Adrenal gland (tissue), 12 donors: ENCODE data around the gene SEC11A. TPM values are rescaled to one million over a fixed set of nuclear protein-coding genes. Genes with fewer than 3 reads are reported as not detected.

Experiments used
- DNase-seq, 7 donors: peaks; one replicate each; pipeline ENCODE4 v3.0.0-alpha.2; 2019 to 2020
- H3K27ac ChIP-seq, 5 donors: fragments of 200-600 bp; sonication (generic) in 4 of 5; 1 replicate in 3 of 5; 2 replicates in 2 of 5; pipeline versions ENCODE4 v1.5.1 to v1.8.0; 2016 to 2020; ENCODE audit warnings: mild to moderate bottlenecking in 1 of 5
- H3K27me3 ChIP-seq: fragments of 200-600 bp; 2 replicates; pipeline ENCODE4 v1.8.0; 2021
- H3K36me3 ChIP-seq, 2 donors: fragments of 200-600 bp; replicated peaks in 1 of 2; 1 replicate in 1 of 2; 2 replicates in 1 of 2; pipeline versions ENCODE4 v1.5.1 to v1.8.0; 2018 to 2022
- H3K4me1 ChIP-seq, 2 donors: fragments of 200-600 bp; replicated peaks in 1 of 2; 1 replicate in 1 of 2; 2 replicates in 1 of 2; pipeline versions ENCODE4 v1.5.1 to v1.8.0; 2018 to 2021
- H3K4me3 ChIP-seq, 4 donors: fragments of 200-600 bp; sonication (generic) in 3 of 4; one replicate each; pipeline ENCODE4 v1.5.1; 2016 to 2018
- H3K9me3 ChIP-seq, 3 donors: fragments of 200-600 bp; sonication (generic) in 1 of 3; replicated peaks in 1 of 3; 1 replicate in 2 of 3; 2 replicates in 1 of 3; pipeline versions ENCODE4 v1.5.1 to v1.8.0; 2016 to 2021
- POLR2A ChIP-seq, 2 donors: fragments of 450-650 bp; IDR thresholded peaks; one replicate each; pipeline ENCODE4 v1.6.1; 2017; ENCODE audit warnings: antibody characterized with exemption in 2 of 2, mild to moderate bottlenecking in 2 of 2, moderate library complexity in 1 of 2
- WGBS, 4 donors: extraction: QIAGEN DNeasy Blood & Tissue Kit in 2 of 4; methylation state at CpG; one replicate each; pipeline versions ENCODE4 v1.1.5 to v1.1.7; 2013 to 2017; 5-methylcytosine and 5-hydroxymethylcytosine counted together
- intact Hi-C, 2 donors: fragments of 100-400 bp; cut with DNase I; formaldehyde crosslinking; loops; one replicate each; pipeline versions ENCODE4 v1.14.1 to v1.15.0; 2022 to 2023
- polyA plus RNA-seq, 3 donors: library from polyadenylated mRNA; stranded (reverse); fragments of 200-250 nt in 2 of 3; fragments of 350-450 nt in 1 of 3; fragmentation: Illumina TruSeq in 1 of 3; extraction: RNeasy Lipid Tissue Mini Kit (QIAGEN cat#74804) in 1 of 3; gene quantifications; one replicate each; pipeline ENCODE4 v1.2.3, GENCODE V29; 2013 to 2014
- total RNA-seq, 9 donors: library from RNA; depleted of rRNA in 4 of 9; stranded (reverse); fragments of >200 nt in 4 of 9; fragments of 120-200 nt in 1 of 9; fragmentation: NEBNext Ultra II Directional in 1 of 9; extraction: Animal tissue kit (Norgen Biotek cat#: 25700) in 1 of 9; gene quantifications; one replicate each; pipeline versions ENCODE4 v1.1.0 to v1.2.4, GENCODE V29; 2013 to 2023
- TF ChIP-seq, protein P1 (sequence below), 6 experiments: fragments of 450-650 bp in 4 of 6; fragments of 200-600 bp in 2 of 6; sonication (generic) in 1 of 6; IDR thresholded peaks; 1 replicate in 5 of 6; 2 replicates in 1 of 6; pipeline versions ENCODE4 v1.5.1 to v1.8.0; 2016 to 2021; ENCODE audit warnings: antibody characterized with exemption in 6 of 6, mild to moderate bottlenecking in 2 of 6, moderate library complexity in 1 of 6
- donor health status: healthy with polysubstance abuse.
- donor health status: Bipolar disorder and iron deficiency.
- donor health status: DM: yes; HTN: yes; CAD: no.
- donor health status: DM: no; HTN: no; CAD: no.
- donor health status: DM: no; HTN: no; CAD: no.
- donor health status: DM: yes; HTN: yes; CAD: no.

Gene SEC11A
- total and polyA plus RNA-seq, 12 donors, result 130 to 240 (median 168) TPM

GRCh38 chr15:84658080-84658787 lies 57.7 kb downstream of the SEC11A start, which contains the start of gene NMB:
Gene NMB (minus strand): TSS chr15:84658199. CDS start chr15:84658152, 47 bp downstream.
- Histone ChIP-seq H3K27me3 (no peaks in the 10 kb centered on the region), H3K36me3 (no peaks in the 10 kb centered on the region), H3K9me3 (no peaks in the 10 kb centered on the region), H3K27ac (peak within 1 kb of the TSS in 4 of 5 donors; percentile 56 to 85 (median 66)), H3K4me1 (peaks cover 9 to 30% of the 10 kb centered on the region in 2 donors), H3K4me3 (peak within 1 kb of the TSS in 3 of 4 donors; percentile 24 to 56 (median 33))
- intact Hi-C loops, result loop anchor here (10.0 kb wide), 1 partner anchor 57 kb away; the partner anchor contains the start of gene SEC11A (in 2 of the 2)
- 0 to 1% (median 1%) methylated on average over 22 to 61 of the region's 61 CpGs for WGBS, 4 donors
- DNase-seq, result peak; percentile 80 to 86 (median 84)
- TF ChIP-seq, protein P1, sequence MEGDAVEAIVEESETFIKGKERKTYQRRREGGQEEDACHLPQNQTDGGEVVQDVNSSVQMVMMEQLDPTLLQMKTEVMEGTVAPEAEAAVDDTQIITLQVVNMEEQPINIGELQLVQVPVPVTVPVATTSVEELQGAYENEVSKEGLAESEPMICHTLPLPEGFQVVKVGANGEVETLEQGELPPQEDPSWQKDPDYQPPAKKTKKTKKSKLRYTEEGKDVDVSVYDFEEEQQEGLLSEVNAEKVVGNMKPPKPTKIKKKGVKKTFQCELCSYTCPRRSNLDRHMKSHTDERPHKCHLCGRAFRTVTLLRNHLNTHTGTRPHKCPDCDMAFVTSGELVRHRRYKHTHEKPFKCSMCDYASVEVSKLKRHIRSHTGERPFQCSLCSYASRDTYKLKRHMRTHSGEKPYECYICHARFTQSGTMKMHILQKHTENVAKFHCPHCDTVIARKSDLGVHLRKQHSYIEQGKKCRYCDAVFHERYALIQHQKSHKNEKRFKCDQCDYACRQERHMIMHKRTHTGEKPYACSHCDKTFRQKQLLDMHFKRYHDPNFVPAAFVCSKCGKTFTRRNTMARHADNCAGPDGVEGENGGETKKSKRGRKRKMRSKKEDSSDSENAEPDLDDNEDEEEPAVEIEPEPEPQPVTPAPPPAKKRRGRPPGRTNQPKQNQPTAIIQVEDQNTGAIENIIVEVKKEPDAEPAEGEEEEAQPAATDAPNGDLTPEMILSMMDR (IDR thresholded peaks at IDR 0.05), result peak; percentile 49 to 74 (median 57)
- TF ChIP-seq POLR2A (IDR thresholded peaks at IDR 0.05), result peak; percentile 11 to 51

- WGBS, 4 donors, result 22 to 27% (median 22%) methylated on average over 11 to 17 of the region's 17 CpGs
- Histone ChIP-seq H3K9me3 (no peaks in the 10 kb centered on the region), H3K4me1 (peaks cover 13 to 32% of the 10 kb centered on the region in 2 donors), H3K4me3 (peak overlapping the region in 3 of 4 donors; percentile 24 to 56 (median 33)), H3K36me3 (no peaks in the 10 kb centered on the region), H3K27me3 (no peaks in the 10 kb centered on the region), H3K27ac (peak overlapping the region in 4 of 5 donors; percentile 56 to 85 (median 66))
- no peak for TF ChIP-seq POLR2A (IDR thresholded peaks at IDR 0.05)
- TF ChIP-seq, protein P1 (IDR thresholded peaks at IDR 0.05), result no peak
- peak in 1 of 7 donors; percentile 29 for DNase-seq
- intact Hi-C loops, result loop anchor here (10.0 kb wide), 1 partner anchor 57 kb away; the partner anchor contains the start of gene SEC11A (in 2 of the 2)
Measured at GRCh38 chr15:84657748-84658079, 58.2 kb downstream of the SEC11A start.

DNA sequence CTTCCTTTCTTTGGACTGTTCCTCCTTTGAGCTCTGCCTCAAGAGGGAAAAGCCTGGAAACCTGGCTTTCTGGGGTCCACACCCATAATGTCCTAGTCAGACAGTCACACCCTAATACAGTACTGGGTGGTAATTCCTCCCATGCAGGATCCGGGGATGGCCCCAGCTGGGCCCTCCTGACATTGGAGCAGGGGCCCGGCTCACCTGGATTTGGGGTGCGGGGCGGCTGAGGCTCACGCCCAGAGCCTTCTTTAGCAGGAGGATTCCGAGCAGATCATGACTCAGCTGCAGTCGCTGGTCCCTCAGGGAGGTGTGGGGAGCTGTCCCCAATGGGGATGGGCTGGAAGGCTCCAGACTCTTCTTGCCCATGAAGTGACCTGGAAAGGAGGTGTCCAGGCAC lies 59.0 kb downstream of the SEC11A start:
- Histone ChIP-seq H3K4me1 (peaks cover 18 to 39% of the 10 kb centered on the region in 2 donors), H3K36me3 (peaks cover 0 to 3% of the 10 kb centered on the region in 2 donors), H3K27ac (no peak overlapping the region), H3K9me3 (no peaks in the 10 kb centered on the region), H3K4me3 (no peak overlapping the region), H3K27me3 (no peaks in the 10 kb centered on the region)
- DNase-seq, result no peak
- TF ChIP-seq, protein P1 (IDR thresholded peaks at IDR 0.05), result no peak
- TF ChIP-seq POLR2A (IDR thresholded peaks at IDR 0.05), result no peak
- WGBS, 4 donors, result 88 to 94% (median 89%) methylated on average over 7 of the region's 7 CpGs; no CpG with 5 or more reads in 1 of the 4 donors
- intact Hi-C loops, result loop anchor here (10.0 kb wide), 1 partner anchor 58 kb away; the partner anchor contains the start of gene SEC11A (in 2 of the 2)

DNA sequence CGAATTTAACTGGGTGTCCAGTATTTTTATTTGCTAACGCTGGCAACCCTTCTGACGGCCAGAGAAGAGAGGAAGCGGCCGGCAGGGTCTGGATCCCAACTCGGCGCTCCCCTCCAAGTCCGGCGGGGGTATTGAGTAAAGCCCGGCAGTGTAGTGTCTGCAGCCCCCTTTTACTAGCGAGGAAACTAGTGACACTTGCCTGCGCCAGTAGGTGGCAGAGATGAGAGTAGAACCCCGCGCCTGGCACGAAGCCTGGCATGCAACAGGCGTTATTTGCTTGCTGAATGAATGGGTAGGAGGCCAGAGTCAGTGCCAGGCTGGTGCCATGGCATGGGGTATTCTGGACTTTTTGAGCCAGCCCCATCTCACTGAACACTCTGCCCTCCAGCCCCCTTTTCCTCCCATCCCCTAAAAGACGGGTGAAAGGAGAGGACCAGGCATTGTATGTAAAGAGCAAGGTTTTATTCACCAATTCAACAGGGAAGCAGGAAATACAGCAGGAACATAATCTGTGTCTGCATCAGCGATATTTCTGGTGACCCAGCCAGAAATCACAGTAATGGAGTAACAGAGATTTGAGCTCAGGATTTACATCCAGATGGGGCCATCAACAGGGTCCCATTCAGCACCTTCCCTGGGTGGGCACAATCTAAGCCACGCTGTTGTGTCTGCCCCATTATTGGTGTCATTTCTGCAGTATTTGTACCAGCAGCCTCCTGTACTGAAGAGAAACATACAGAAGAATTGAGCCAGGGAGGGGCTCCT lies 61.1 kb downstream of the SEC11A start:
- Histone ChIP-seq H3K27me3 (no peaks in the 10 kb centered on the region), H3K36me3 (peaks cover 0 to 24% of the 10 kb centered on the region in 2 donors), H3K27ac (peak overlapping the region; percentile 72 to 92 (median 90)), H3K4me3 (peak overlapping the region in 3 of 4 donors; percentile 46 to 74 (median 72)), H3K4me1 (peaks cover 27 to 53% of the 10 kb centered on the region in 2 donors), H3K9me3 (no peaks in the 10 kb centered on the region)
- TF ChIP-seq, protein P1 (IDR thresholded peaks at IDR 0.05), result peak; percentile 38 to 79 (median 68)
- no peak for TF ChIP-seq POLR2A (IDR thresholded peaks at IDR 0.05)
- peak; percentile 80 to 94 (median 86) for DNase-seq
- WGBS, 4 donors, result 5 to 10% (median 6%) methylated on average over 13 to 19 of the region's 19 CpGs
- intact Hi-C loops, result loop anchor here (10.0 kb wide), 1 partner anchor 60 kb away; the partner anchor contains the start of gene SEC11A (in 2 of the 2)
